KMS-11 (cell line): ENCODE measurements around the gene DENND5B.

Experiments
- H2AFZ ChIP-seq: fragments of 200-600 bp; sonication (generic); 2 replicates; pipeline ENCODE4 v1.6.1; 2016; ENCODE audit warnings: antibody characterized with exemption, mixed run types, low read depth
- H3K27ac ChIP-seq: fragments of 200-600 bp; sonication (generic); 2 replicates; pipeline ENCODE4 v1.6.1; 2016; ENCODE audit warnings: mild to moderate bottlenecking, mixed run types
- H3K27me3 ChIP-seq: fragments of 200-600 bp; sonication (generic); 2 replicates; pipeline ENCODE4 v1.6.1; 2017; ENCODE audit warnings: mild to moderate bottlenecking, low read depth, mixed run types, moderate library complexity; ENCODE audit not compliant: insufficient read depth
- H3K36me3 ChIP-seq: fragments of 200-600 bp; sonication (generic); 2 replicates; pipeline ENCODE4 v1.6.1; 2017; ENCODE audit warnings: mild to moderate bottlenecking, mixed run types; ENCODE audit not compliant: insufficient read depth
- H3K4me1 ChIP-seq: fragments of 200-600 bp; sonication (generic); 2 replicates; pipeline ENCODE4 v1.6.1; 2016; ENCODE audit warnings: mild to moderate bottlenecking, low read depth, mixed run types; ENCODE audit not compliant: poor library complexity, severe bottlenecking
- H3K4me2 ChIP-seq: fragments of 200-600 bp; sonication (generic); 2 replicates; pipeline ENCODE4 v1.7.0; 2016; ENCODE audit warnings: mild to moderate bottlenecking, mixed run types
- H3K4me3 ChIP-seq: fragments of 200-600 bp; sonication (generic); IDR thresholded peaks from 2 replicates; pipeline ENCODE4 v1.6.1; 2017; ENCODE audit warnings: low read depth, low read length, mixed read lengths; ENCODE audit not compliant: insufficient read depth
- H3K79me2 ChIP-seq: fragments of 200-600 bp; sonication (generic); 2 replicates; pipeline ENCODE4 v1.6.1; 2016; ENCODE audit warnings: low read depth, mixed run types; ENCODE audit not compliant: insufficient read depth
- H3K9ac ChIP-seq: fragments of 200-600 bp; sonication (generic); 2 replicates; pipeline ENCODE4 v1.6.1; 2016; ENCODE audit warnings: mild to moderate bottlenecking, mixed run types
- H4K20me1 ChIP-seq: fragments of 200-600 bp; sonication (generic); 2 replicates; pipeline ENCODE4 v1.6.1; 2016; ENCODE audit warnings: mild to moderate bottlenecking, mixed run types; ENCODE audit not compliant: insufficient read depth
- TF ChIP-seq, protein P1 (sequence below): fragments of 200-600 bp; sonication (generic); conservative IDR thresholded peaks from 2 replicates; pipeline ENCODE4 v1.6.1; 2017; ENCODE audit warnings: low read depth, mild to moderate bottlenecking, antibody characterized with exemption, low read length, moderate library complexity, mixed read lengths

The DENND5B gene

DNA sequence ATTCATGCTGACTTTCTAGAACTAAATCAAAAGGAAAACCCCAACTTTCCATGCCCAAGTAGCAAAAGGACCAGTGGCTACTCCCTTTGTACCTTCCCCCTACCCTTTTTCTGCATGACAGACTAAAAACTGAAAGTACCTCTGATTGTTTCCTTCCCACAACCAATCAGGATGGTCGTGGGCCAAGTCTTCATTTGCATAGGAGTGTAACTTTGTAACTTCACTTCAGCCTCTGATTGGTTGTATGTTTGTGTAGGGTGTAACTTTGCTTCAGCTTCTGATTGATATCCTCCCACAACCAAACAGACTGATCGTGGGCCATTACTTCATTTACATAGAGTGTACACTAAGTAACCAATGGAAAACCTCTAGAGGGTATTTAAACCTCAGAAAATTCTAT lies 96.5 kb downstream of the DENND5B start:
- Histone ChIP-seq H3K4me2 (no peak overlapping the region), H4K20me1 (no peaks in the 10 kb centered on the region), H3K4me1 (peaks cover 20% of the 10 kb centered on the region)

DNA sequence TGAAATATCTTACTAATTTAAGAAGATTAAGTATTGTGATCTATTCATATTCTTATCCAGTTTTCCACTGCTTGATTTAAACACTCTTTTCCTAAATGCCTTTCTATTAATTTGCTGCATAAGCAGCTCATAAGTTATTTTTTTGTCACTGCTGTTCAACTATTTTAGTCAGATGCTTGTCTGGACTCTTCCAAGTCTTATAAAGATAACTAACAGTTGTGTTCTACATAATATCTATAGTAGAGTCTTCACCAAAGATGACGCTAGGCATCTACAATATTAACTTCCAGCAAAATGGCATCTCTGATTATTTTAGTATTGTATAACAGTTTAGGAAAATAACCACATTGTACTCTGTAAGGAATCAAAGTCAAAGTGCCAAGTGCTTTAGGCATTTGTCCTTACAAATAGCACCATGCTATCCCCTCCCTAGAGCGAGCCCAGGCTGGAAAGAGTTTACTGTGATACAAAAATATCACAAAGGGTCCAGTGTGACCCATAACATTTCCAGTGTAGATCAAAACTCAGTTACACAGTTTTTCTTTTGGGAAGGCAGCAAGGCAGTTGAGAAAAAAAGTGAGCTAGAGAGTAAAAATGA lies 98.2 kb downstream of the DENND5B start:
- H3K79me2 ChIP-seq = no peaks in the 10 kb centered on the region
- H3K4me3 ChIP-seq = no peak overlapping the region
- H3K27ac ChIP-seq = no peak overlapping the region
- H3K27me3 ChIP-seq = no peaks in the 10 kb centered on the region
- no peaks in the 10 kb centered on the region for H4K20me1 ChIP-seq
- H3K4me2 ChIP-seq = no peak overlapping the region
- no peaks in the 10 kb centered on the region for H3K36me3 ChIP-seq
- TF ChIP-seq, protein P1, sequence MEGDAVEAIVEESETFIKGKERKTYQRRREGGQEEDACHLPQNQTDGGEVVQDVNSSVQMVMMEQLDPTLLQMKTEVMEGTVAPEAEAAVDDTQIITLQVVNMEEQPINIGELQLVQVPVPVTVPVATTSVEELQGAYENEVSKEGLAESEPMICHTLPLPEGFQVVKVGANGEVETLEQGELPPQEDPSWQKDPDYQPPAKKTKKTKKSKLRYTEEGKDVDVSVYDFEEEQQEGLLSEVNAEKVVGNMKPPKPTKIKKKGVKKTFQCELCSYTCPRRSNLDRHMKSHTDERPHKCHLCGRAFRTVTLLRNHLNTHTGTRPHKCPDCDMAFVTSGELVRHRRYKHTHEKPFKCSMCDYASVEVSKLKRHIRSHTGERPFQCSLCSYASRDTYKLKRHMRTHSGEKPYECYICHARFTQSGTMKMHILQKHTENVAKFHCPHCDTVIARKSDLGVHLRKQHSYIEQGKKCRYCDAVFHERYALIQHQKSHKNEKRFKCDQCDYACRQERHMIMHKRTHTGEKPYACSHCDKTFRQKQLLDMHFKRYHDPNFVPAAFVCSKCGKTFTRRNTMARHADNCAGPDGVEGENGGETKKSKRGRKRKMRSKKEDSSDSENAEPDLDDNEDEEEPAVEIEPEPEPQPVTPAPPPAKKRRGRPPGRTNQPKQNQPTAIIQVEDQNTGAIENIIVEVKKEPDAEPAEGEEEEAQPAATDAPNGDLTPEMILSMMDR = no peak
- no peak overlapping the region for H3K9ac ChIP-seq
- H2AFZ ChIP-seq = no peak overlapping the region
- H3K4me1 ChIP-seq = peaks cover 13% of the 10 kb centered on the region

More for the DNA sequence above, 96.5 kb downstream of the DENND5B start:
- Histone ChIP-seq H3K9ac (no peak overlapping the region), H3K27me3 (no peaks in the 10 kb centered on the region), H3K79me2 (no peaks in the 10 kb centered on the region), H3K4me3 (no peak overlapping the region), H3K36me3 (no peaks in the 10 kb centered on the region), H3K27ac (no peak overlapping the region), H2AFZ (no peak overlapping the region)
- TF ChIP-seq, protein P1 = no peak

DNA sequence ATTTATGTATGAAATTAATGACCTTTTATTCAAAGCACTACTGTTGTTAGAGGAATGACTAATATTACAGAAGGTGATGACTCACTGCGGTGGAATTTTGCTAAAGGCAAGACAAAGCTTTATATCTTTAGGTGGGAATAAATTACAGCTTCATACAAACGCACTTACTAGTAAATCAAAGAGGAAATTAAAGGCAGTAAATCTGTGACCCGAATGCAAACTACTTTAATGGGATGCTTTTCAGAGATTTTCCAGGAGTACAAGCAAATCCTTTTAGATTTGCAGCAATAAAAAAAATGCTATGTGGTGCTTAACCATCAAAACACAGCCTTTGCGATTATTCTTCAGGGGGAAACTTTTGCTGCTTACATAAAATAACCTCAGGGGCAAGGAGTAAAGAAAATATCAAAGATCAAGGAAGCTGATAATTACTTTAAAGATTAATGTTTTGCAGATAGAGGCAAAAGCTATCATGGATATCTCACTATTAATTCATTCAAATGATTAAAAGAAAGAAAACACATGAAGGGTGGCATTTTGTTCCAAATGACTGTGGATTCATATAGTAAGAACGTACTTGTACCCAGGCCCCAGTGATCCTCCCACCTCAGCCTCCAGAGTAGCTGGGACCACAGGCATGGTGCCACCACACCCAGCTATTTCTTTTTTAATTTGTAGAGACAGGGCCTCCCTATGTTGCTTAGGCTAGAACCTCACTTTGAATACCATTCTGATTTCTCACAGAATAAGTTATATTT lies 98.9 kb downstream of the DENND5B start:
- H3K4me1 ChIP-seq = peaks cover 9% of the 10 kb centered on the region
- no peak overlapping the region for H3K4me3 ChIP-seq
- TF ChIP-seq, protein P1 = no peak
- H3K9ac ChIP-seq = no peak overlapping the region
- H4K20me1 ChIP-seq = no peaks in the 10 kb centered on the region
- H3K4me2 ChIP-seq = no peak overlapping the region
- no peak overlapping the region for H3K27ac ChIP-seq
- H3K27me3 ChIP-seq = no peaks in the 10 kb centered on the region
- H3K36me3 ChIP-seq = no peaks in the 10 kb centered on the region
- no peaks in the 10 kb centered on the region for H3K79me2 ChIP-seq
- H2AFZ ChIP-seq = no peak overlapping the region

DNA sequence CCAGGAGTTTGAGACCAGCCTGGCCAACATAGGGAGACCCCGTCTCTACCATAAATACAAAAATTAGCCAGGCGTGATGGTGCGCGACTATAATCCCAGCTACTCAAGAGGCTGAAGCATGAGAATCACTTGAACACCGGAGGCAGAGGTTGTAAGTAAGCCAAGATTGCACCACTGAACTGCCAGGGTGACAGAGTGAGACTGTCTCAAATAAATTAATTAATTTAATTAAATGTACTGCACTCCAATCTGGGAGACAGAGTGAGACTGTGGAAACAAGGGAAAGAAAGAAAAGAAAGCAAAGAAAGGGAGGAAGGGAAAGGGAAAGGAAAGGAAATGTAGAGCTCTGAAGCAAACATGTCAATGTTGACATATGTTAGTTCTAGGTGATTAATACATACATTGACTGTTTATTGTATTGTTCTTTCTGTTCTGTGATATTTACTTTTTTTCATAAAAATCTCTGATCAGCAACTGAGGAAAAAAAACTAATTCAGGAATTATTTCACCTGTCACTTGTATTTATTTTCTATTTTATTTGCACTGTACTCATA lies 99.6 kb downstream of the DENND5B start:
- Histone ChIP-seq H3K9ac (no peak overlapping the region), H3K4me1 (peaks cover 2% of the 10 kb centered on the region), H3K27me3 (no peaks in the 10 kb centered on the region), H3K27ac (no peak overlapping the region), H3K4me3 (no peak overlapping the region), H3K4me2 (no peak overlapping the region), H4K20me1 (no peaks in the 10 kb centered on the region), H2AFZ (no peak overlapping the region), H3K36me3 (no peaks in the 10 kb centered on the region), H3K79me2 (no peaks in the 10 kb centered on the region)
- TF ChIP-seq, protein P1 = no peak
